Trophoblast cell (in vitro differentiated cells and primary cell): ENCODE data around the gene TRAF5.
"Not testable (repeated sequence)": the region's sequence is repeated elsewhere in the genome, so short reads cannot be mapped to it uniquely, and the experiment has no call there.

ENCODE experiments used
- DNase-seq, 2 donors: peaks; one replicate each; pipeline ENCODE4 v3.0.0-alpha.2; 2016
- H2AFZ ChIP-seq: 2 replicates; pipeline ENCODE4 v1.6.1; 2013; ENCODE audit warnings: low read length, moderate library complexity, mild to moderate bottlenecking; ENCODE audit not compliant: insufficient read depth, poor library complexity
- H2AK5ac ChIP-seq: 2 replicates; pipeline ENCODE4 v1.6.1; 2013; ENCODE audit warnings: mild to moderate bottlenecking, low read length
- H2BK120ac ChIP-seq: 2 replicates; pipeline ENCODE4 v1.6.1; 2013; ENCODE audit warnings: low read length, mild to moderate bottlenecking, moderate library complexity; ENCODE audit not compliant: insufficient read depth, poor library complexity
- H2BK12ac ChIP-seq: 2 replicates; pipeline ENCODE4 v1.6.1; 2013; ENCODE audit warnings: mild to moderate bottlenecking, low read length, moderate library complexity
- H2BK5ac ChIP-seq: 2 replicates; pipeline ENCODE4 v1.6.1; 2013; ENCODE audit warnings: low read length, low read depth, moderate library complexity, mild to moderate bottlenecking; ENCODE audit not compliant: poor library complexity
- H3K14ac ChIP-seq: 2 replicates; pipeline ENCODE4 v1.6.1; 2013; ENCODE audit warnings: mild to moderate bottlenecking, low read length
- H3K18ac ChIP-seq: 2 replicates; pipeline ENCODE4 v1.6.1; 2013; ENCODE audit warnings: mild to moderate bottlenecking, low read length
- H3K23ac ChIP-seq: 2 replicates; pipeline ENCODE4 v1.6.1; 2013; ENCODE audit warnings: low read length
- H3K27ac ChIP-seq: 2 replicates; pipeline ENCODE4 v1.5.1; 2013; ENCODE audit warnings: low read depth, mild to moderate bottlenecking, inconsistent platforms, low read length, moderate library complexity
- H3K27me3 ChIP-seq: 2 replicates; pipeline ENCODE4 v1.6.1; 2013; ENCODE audit warnings: inconsistent platforms, mild to moderate bottlenecking, low read length, moderate library complexity; ENCODE audit not compliant: insufficient read depth
- H3K36me3 ChIP-seq, 2 experiments: 1 replicate in 1 of 2; 2 replicates in 1 of 2; pipeline ENCODE4 v1.6.1; 2013; ENCODE audit warnings: low read length in 2 of 2, mild to moderate bottlenecking in 2 of 2, moderate library complexity in 1 of 2; ENCODE audit not compliant: insufficient read depth in 2 of 2, control insufficient read depth in 1 of 2
- H3K4ac ChIP-seq: 2 replicates; pipeline ENCODE4 v1.6.1; 2013; ENCODE audit warnings: low read depth, mild to moderate bottlenecking, low read length, moderate library complexity
- H3K4me1 ChIP-seq, 2 experiments: 1 replicate in 1 of 2; 2 replicates in 1 of 2; pipeline ENCODE4 v1.6.1; 2013; ENCODE audit warnings: low read length in 2 of 2, mild to moderate bottlenecking in 2 of 2, moderate library complexity in 1 of 2; ENCODE audit not compliant: insufficient read depth in 2 of 2, control insufficient read depth in 1 of 2
- H3K4me2 ChIP-seq: 2 replicates; pipeline ENCODE4 v1.6.1; 2013; ENCODE audit warnings: inconsistent platforms, mild to moderate bottlenecking, low read length, moderate library complexity
- H3K4me3 ChIP-seq: 2 replicates; pipeline ENCODE4 v1.5.1; 2013; ENCODE audit warnings: mild to moderate bottlenecking, low read depth, low read length, inconsistent platforms
- H3K79me1 ChIP-seq: one replicate; pipeline ENCODE4 v1.6.1; 2013; ENCODE audit warnings: low read length
- H3K79me2 ChIP-seq: 2 replicates; pipeline ENCODE4 v1.6.1; 2013; ENCODE audit warnings: low read length, mild to moderate bottlenecking; ENCODE audit not compliant: control insufficient read depth, insufficient read depth, poor library complexity
- H3K9ac ChIP-seq: 2 replicates; pipeline ENCODE4 v1.6.1; 2013; ENCODE audit warnings: mild to moderate bottlenecking, low read length
- H3K9me3 ChIP-seq: 2 replicates; pipeline ENCODE4 v1.6.1; 2013; ENCODE audit warnings: low read depth, mild to moderate bottlenecking, control low read depth, inconsistent platforms, low read length; ENCODE audit not compliant: insufficient read depth
- H4K12ac ChIP-seq: 2 replicates; pipeline ENCODE4 v1.6.1; 2013; ENCODE audit warnings: low read depth, mild to moderate bottlenecking, low read length, moderate library complexity
- H4K8ac ChIP-seq: 2 replicates; pipeline ENCODE4 v1.6.1; 2013; ENCODE audit warnings: low read depth, mild to moderate bottlenecking, low read length, moderate library complexity
- H4K91ac ChIP-seq: one replicate; pipeline ENCODE4 v1.6.1; 2013; ENCODE audit warnings: low read depth, mild to moderate bottlenecking, low read length, moderate library complexity
- WGBS: extraction: QIAGEN DNeasy Blood & Tissue Kit; methylation state at CpG from one replicate; pipeline ENCODE4 v1.1.7; 2013; ENCODE audit warnings: missing lambda C conversion rate; ENCODE audit not compliant: insufficient read length, insufficient coverage; ENCODE audit errors: extremely low coverage; 5-methylcytosine and 5-hydroxymethylcytosine counted together

The TRAF5 gene

GRCh38 chr1:211398266-211398930 is 71.8 kb downstream of the TRAF5 start:
- H3K23ac ChIP-seq, H3K4me3 ChIP-seq, H2BK5ac ChIP-seq, H3K36me3 ChIP-seq, H2AFZ ChIP-seq, H3K79me1 ChIP-seq, H3K27me3 ChIP-seq, H2AK5ac ChIP-seq, H2BK12ac ChIP-seq, H3K18ac ChIP-seq, H3K79me2 ChIP-seq, H3K4me2 ChIP-seq, H3K4ac ChIP-seq, H3K4me1 ChIP-seq, H3K9me3 ChIP-seq, H3K14ac ChIP-seq, H4K8ac ChIP-seq, DNase-seq, H3K9ac ChIP-seq, H2BK120ac ChIP-seq, H4K12ac ChIP-seq: not testable (repeated sequence)
- Histone ChIP-seq H4K91ac (peak overlapping the region; percentile 5), H3K27ac (peak overlapping the region; percentile 4)
- WGBS, result no CpG with 5 or more reads among the region's 13 CpGs

- DNase-seq, H3K27me3 ChIP-seq, H3K9me3 ChIP-seq, H3K4me2 ChIP-seq, H2AFZ ChIP-seq, H3K36me3 ChIP-seq, H3K4me3 ChIP-seq, H3K18ac ChIP-seq, H4K12ac ChIP-seq, H3K23ac ChIP-seq, H3K9ac ChIP-seq, H3K4me1 ChIP-seq, H3K4ac ChIP-seq, H2AK5ac ChIP-seq, H4K8ac ChIP-seq, H3K79me2 ChIP-seq, H3K27ac ChIP-seq, H3K79me1 ChIP-seq: not testable (repeated sequence)
- H4K91ac ChIP-seq, result peak overlapping the region; percentile 55
- WGBS, result no CpG with 5 or more reads among the region's 13 CpGs
- H2BK12ac ChIP-seq, result peak overlapping the region; percentile 40
- H3K14ac ChIP-seq, result peak overlapping the region; percentile 61
- peak overlapping the region; percentile 60 for H2BK120ac ChIP-seq
- peak overlapping the region; percentile 31 for H2BK5ac ChIP-seq
Measured at GRCh38 chr1:211399851-211400393, 73.3 kb downstream of the TRAF5 start.

DNA sequence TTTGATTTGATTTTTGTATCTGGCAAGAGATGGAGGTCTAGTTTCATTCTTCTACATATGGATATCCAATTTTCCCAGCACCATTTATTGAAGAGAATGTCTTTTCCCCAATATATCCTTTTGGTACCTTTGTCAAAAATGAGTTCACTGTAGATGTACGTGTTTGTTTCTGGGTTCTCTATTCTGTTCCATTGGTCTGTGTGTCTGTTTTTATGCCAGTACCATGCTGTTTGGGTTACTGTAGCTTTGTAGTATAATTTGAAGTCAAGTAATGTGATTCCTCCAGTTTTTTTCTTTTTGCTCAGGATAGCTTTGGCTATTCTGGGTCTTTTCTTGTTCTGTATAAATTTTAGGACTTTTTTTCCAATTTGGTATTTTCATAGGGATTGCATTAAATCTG is 75.1 kb downstream of the TRAF5 start:
- not testable (repeated sequence) for H3K4me3 ChIP-seq, H3K4ac ChIP-seq, H3K79me2 ChIP-seq, H3K14ac ChIP-seq, H4K12ac ChIP-seq, H3K36me3 ChIP-seq, H3K27ac ChIP-seq, H4K8ac ChIP-seq, H2BK5ac ChIP-seq, H2BK12ac ChIP-seq, DNase-seq, H3K79me1 ChIP-seq, H3K27me3 ChIP-seq, H3K23ac ChIP-seq, H3K4me1 ChIP-seq, H2BK120ac ChIP-seq, H3K4me2 ChIP-seq, H2AFZ ChIP-seq, H3K9ac ChIP-seq, H3K18ac ChIP-seq, H2AK5ac ChIP-seq, H4K91ac ChIP-seq, H3K9me3 ChIP-seq
- WGBS, result no CpG with 5 or more reads among the region's 1 CpG

DNA sequence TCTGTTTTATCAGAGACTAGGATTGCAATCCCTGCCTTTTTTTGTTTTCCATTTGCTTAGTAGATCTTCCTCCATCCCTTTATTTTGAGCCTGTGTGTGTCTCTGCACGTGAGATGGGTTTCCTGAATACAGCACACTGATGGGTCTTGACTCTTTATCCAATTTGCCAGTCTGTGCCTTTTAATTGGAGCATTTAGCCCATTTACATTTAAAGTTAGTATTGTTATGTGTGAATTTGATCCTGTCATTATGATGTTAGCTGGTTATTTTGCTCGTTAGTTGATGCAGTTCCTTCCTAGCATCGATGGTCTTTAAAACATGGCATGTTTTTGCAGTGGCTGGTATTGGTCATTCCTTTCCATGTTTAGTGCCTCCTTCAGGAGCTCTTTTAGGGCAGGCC is 79.5 kb downstream of the TRAF5 start:
- no CpG with 5 or more reads among the region's 3 CpGs for WGBS
- H2AK5ac ChIP-seq, H3K27me3 ChIP-seq, H3K14ac ChIP-seq, H3K18ac ChIP-seq, H2AFZ ChIP-seq, H3K9ac ChIP-seq, H3K27ac ChIP-seq, DNase-seq, H2BK120ac ChIP-seq, H4K12ac ChIP-seq, H3K36me3 ChIP-seq, H3K4me1 ChIP-seq, H3K4ac ChIP-seq, H3K79me1 ChIP-seq, H3K4me2 ChIP-seq, H4K8ac ChIP-seq, H3K9me3 ChIP-seq, H3K4me3 ChIP-seq, H3K79me2 ChIP-seq, H2BK5ac ChIP-seq, H2BK12ac ChIP-seq, H3K23ac ChIP-seq, H4K91ac ChIP-seq: not testable (repeated sequence)
